KOPT-K1 (cell line): Measurements from ENCODE around the gene MAGI3.
"Not testable (repeated sequence)": the region's sequence is repeated elsewhere in the genome, so short reads cannot be mapped to it uniquely, and the experiment has no call there.

Experiments used
- H3K27ac ChIP-seq: fragments of 200-600 bp; sonication (generic); 2 replicates; pipeline ENCODE4 v1.5.1; 2016; ENCODE audit warnings: antibody characterized with exemption, mild to moderate bottlenecking, low read depth, low read length; ENCODE audit not compliant: poor library complexity, severe bottlenecking
- H3K36me3 ChIP-seq: fragments of 200-600 bp; sonication (generic); 2 replicates; pipeline ENCODE4 v1.5.1; 2017; ENCODE audit warnings: antibody characterized with exemption, mild to moderate bottlenecking, low read length, moderate library complexity; ENCODE audit not compliant: insufficient read depth
- H3K9me3 ChIP-seq: fragments of 200-600 bp; sonication (generic); 2 replicates; pipeline ENCODE4 v1.5.1; 2017; ENCODE audit warnings: antibody characterized with exemption, low read length, mild to moderate bottlenecking; ENCODE audit not compliant: insufficient read depth, poor library complexity, severe bottlenecking

Gene MAGI3

GRCh38 chr1:113676524-113676923 is 286.2 kb downstream of the MAGI3 start:
- no peaks in the 10 kb centered on the region for H3K9me3 ChIP-seq
- H3K27ac ChIP-seq, result no peak overlapping the region
- no peaks in the 10 kb centered on the region for H3K36me3 ChIP-seq

GRCh38 chr1:113677250-113678158 is 287.2 kb downstream of the MAGI3 start:
- no peaks in the 10 kb centered on the region for H3K9me3 ChIP-seq
- no peaks in the 10 kb centered on the region for H3K36me3 ChIP-seq
- no peak overlapping the region for H3K27ac ChIP-seq

- Histone ChIP-seq H3K9me3 (no peaks in the 10 kb centered on the region), H3K27ac (no peak overlapping the region), H3K36me3 (no peaks in the 10 kb centered on the region)
Measured at GRCh38 chr1:113678159-113678469, 287.8 kb downstream of the MAGI3 start.

- Histone ChIP-seq H3K9me3 (no peaks in the 10 kb centered on the region), H3K36me3 (no peaks in the 10 kb centered on the region), H3K27ac (no peak overlapping the region)
Measured at GRCh38 chr1:113681596-113682337, 291.5 kb downstream of the MAGI3 start.

GRCh38 chr1:113683384-113684152 is 293.3 kb downstream of the MAGI3 start:
- H3K27ac ChIP-seq, result no peak overlapping the region
- H3K36me3 ChIP-seq, result no peaks in the 10 kb centered on the region
- H3K9me3 ChIP-seq, result no peaks in the 10 kb centered on the region

GRCh38 chr1:113684153-113684541 is 293.8 kb downstream of the MAGI3 start:
- Histone ChIP-seq H3K27ac (no peak overlapping the region), H3K36me3 (no peaks in the 10 kb centered on the region), H3K9me3 (no peaks in the 10 kb centered on the region)

GRCh38 chr1:113686891-113687618 is 296.7 kb downstream of the MAGI3 start:
- H3K36me3 ChIP-seq, result no peaks in the 10 kb centered on the region
- no peak overlapping the region for H3K27ac ChIP-seq

GRCh38 chr1:113691184-113691583 is 300.9 kb downstream of the MAGI3 start:
- Histone ChIP-seq H3K9me3 (peaks cover 26% of the 10 kb centered on the region), H3K36me3 (no peaks in the 10 kb centered on the region), H3K27ac (no peak overlapping the region)

More at GRCh38 chr1:113686891-113687618, 296.7 kb downstream of the MAGI3 start:
- no peaks in the 10 kb centered on the region for H3K9me3 ChIP-seq

- Histone ChIP-seq H3K36me3 (no peaks in the 10 kb centered on the region), H3K27ac (no peak overlapping the region), H3K9me3 (peaks cover 26% of the 10 kb centered on the region)
Measured at GRCh38 chr1:113692342-113692741, 302.0 kb downstream of the MAGI3 start.

GRCh38 chr1:113692824-113693431 is 302.6 kb downstream of the MAGI3 start:
- no peaks in the 10 kb centered on the region for H3K36me3 ChIP-seq

GRCh38 chr1:113694910-113695309 is 304.6 kb downstream of the MAGI3 start:
- Histone ChIP-seq H3K27ac (no peak overlapping the region), H3K9me3 (peaks cover 26% of the 10 kb centered on the region), H3K36me3 (no peaks in the 10 kb centered on the region)

More at GRCh38 chr1:113692824-113693431, 302.6 kb downstream of the MAGI3 start:
- H3K27ac ChIP-seq, result no peak overlapping the region
- peaks cover 26% of the 10 kb centered on the region for H3K9me3 ChIP-seq

- no peaks in the 10 kb centered on the region for H3K36me3 ChIP-seq
- no peak overlapping the region for H3K27ac ChIP-seq
Measured at GRCh38 chr1:113701429-113701828, 311.1 kb downstream of the MAGI3 start.

GRCh38 chr1:113714606-113715269 is 324.4 kb downstream of the MAGI3 start:
- H3K9me3 ChIP-seq, result peaks cover 27% of the 10 kb centered on the region
- H3K36me3 ChIP-seq, result no peaks in the 10 kb centered on the region
- H3K27ac ChIP-seq, result no peak overlapping the region

More at GRCh38 chr1:113701429-113701828, 311.1 kb downstream of the MAGI3 start:
- no peaks in the 10 kb centered on the region for H3K9me3 ChIP-seq

GRCh38 chr1:113717506-113717905 is 327.2 kb downstream of the MAGI3 start:
- H3K27ac ChIP-seq, H3K36me3 ChIP-seq: not testable (repeated sequence)
- peaks cover 38% of the 10 kb centered on the region for H3K9me3 ChIP-seq
